Fibroblast of pulmonary artery (primary cell): ENCODE results near the gene GAD1.

Source experiments
- DNase-seq: peaks from one replicate; pipeline ENCODE4 v3.0.0-alpha.2; 2010; ENCODE audit warnings: low read depth
- H3K4me3 ChIP-seq: replicated peaks from 2 replicates; pipeline ENCODE4 v1.5.1; 2011; ENCODE audit warnings: low read depth, mild to moderate bottlenecking, control low read depth, low read length, moderate library complexity
- TF ChIP-seq, protein P1 (sequence below): IDR thresholded peaks from 2 replicates; pipeline ENCODE4 v1.5.1; 2011; ENCODE audit warnings: mild to moderate bottlenecking, control low read depth, low read length, inconsistent platforms; ENCODE audit errors: missing control alignments

Gene GAD1

DNA sequence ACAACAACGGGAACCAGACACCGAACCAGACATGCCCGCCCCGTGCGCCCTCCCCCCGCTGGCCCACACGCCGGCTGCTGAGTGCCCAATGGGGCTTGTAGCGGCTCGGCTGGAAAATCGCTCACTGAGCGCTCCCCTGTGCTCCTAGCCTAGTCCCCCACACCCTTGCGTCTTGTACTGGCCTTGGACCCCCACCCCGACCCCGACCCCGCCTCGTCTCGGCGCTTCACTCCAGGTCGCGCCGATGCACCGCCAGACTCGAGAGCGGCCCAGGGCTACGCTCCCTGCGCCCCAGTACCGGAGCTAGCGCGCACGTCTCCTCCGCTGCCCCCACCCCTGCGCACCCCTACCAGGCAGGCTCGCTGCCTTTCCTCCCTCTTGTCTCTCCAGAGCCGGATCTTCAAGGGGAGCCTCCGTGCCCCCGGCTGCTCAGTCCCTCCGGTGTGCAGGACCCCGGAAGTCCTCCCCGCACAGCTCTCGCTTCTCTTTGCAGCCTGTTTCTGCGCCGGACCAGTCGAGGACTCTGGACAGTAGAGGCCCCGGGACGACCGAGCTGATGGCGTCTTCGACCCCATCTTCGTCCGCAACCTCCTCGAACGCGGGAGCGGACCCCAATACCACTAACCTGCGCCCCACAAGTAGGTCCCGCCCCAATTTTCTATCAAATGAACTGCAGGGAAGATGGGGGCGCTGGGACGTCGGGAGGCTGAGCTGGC, 1.5 kb downstream of the GAD1 start:
- DNase-seq: no peak
- no peak overlapping the region for H3K4me3 ChIP-seq
- TF ChIP-seq, protein P1, sequence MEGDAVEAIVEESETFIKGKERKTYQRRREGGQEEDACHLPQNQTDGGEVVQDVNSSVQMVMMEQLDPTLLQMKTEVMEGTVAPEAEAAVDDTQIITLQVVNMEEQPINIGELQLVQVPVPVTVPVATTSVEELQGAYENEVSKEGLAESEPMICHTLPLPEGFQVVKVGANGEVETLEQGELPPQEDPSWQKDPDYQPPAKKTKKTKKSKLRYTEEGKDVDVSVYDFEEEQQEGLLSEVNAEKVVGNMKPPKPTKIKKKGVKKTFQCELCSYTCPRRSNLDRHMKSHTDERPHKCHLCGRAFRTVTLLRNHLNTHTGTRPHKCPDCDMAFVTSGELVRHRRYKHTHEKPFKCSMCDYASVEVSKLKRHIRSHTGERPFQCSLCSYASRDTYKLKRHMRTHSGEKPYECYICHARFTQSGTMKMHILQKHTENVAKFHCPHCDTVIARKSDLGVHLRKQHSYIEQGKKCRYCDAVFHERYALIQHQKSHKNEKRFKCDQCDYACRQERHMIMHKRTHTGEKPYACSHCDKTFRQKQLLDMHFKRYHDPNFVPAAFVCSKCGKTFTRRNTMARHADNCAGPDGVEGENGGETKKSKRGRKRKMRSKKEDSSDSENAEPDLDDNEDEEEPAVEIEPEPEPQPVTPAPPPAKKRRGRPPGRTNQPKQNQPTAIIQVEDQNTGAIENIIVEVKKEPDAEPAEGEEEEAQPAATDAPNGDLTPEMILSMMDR: no peak

DNA sequence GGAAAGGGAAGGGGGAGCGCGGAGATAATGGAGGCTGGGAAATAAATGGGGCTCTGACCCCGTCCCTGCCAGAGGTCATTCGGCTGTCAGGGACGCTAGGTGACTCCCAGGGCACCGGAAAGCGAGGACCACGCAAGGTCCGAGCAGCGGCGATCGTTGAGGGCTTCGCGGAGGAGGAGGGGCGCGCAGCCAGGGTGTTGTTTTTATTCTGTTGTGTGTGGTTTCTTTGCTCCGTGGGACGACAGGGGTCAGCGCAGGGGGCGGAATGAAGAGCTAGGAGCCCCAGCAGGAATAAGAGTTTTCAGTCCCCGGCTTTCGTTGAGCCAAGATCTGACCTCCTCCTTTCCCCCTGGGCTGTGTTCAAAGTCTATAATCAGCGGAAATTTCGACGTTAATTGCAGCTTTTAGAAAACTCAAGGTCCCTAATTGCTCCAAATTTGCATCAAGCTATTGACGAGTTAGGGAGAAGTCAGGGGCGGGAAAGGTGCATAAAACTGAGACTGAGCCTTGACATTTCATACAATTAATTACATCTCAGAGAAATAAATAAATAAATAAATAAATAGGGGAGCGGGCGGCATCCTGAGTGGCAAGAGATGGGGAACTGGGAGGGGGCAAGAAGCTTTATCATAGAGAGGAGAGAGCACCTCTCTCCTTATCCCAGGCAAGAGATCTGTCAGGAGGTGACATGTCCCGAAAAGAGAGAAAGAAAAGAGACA, 2.2 kb downstream of the GAD1 start:
- no peak overlapping the region for H3K4me3 ChIP-seq
- no peak for DNase-seq
- TF ChIP-seq, protein P1: no peak

DNA sequence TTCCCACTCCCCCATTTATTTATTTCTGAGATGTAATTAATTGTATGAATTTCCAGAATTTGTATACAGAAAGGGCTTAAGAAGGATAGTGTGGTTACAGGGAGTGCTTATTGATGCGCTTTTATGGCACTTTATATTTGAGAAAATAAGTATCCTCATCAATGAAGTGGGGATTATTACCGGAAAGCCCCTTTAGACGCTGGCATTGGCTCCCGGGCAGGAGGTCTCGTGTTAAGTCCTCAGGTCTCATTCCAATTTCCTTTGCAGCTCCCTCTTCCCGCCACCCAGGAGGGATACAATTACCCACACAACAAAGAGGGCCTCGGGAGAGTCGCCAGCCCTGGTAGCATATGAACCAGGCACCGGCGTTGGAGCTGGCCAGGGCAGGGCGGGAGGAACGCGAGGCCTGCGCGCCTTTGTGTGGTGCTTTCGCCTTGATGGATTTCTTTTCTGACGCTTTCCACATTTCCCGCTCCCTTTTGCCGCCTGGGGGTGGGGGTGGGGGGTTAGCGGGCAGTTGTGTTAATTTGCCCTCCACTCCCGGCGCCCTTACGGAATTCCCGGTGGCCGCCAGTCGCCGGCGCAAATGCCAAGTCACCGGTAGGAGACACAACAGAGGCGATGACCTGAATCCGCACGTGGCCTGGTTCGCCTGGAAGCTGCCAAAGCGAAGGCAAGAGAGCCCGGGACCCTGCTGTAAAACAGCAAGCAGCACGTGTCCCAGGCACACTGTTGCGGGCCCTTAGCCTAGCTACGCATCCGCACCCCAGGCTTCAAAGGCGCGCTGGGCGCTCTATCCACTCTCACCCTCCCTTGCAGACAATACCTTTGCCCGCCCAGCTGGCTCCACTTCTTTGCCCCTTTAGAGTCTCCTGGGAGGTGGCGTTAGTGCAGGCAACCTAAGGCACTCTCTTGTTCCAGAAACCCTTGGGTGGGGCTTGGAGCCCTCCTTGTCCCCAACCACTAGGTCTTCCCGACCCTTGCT, 3.3 kb downstream of the GAD1 start:
- DNase-seq: no peak
- H3K4me3 ChIP-seq: no peak overlapping the region
- TF ChIP-seq, protein P1: no peak

- H3K4me3 ChIP-seq: no peak overlapping the region
- DNase-seq: no peak
Observed at GRCh38 chr2:170820757-170821530, 4.3 kb downstream of the GAD1 start.

GRCh38 chr2:170821531-170822289, 5.0 kb downstream of the GAD1 start:
- TF ChIP-seq, protein P1: no peak
- H3K4me3 ChIP-seq: no peak overlapping the region
- no peak for DNase-seq

More at GRCh38 chr2:170820757-170821530, 4.3 kb downstream of the GAD1 start:
- TF ChIP-seq, protein P1: no peak
